GM12878 (cell line): Measurements from ENCODE around the gene FNIP1.

ENCODE experiments used
- ATF2 ChIP-seq: IDR thresholded peaks from 2 replicates; pipeline ENCODE4 v1.6.1; 2012; ENCODE audit warnings: low read length, inconsistent platforms
- ATF7 ChIP-seq: fragments of 450-650 bp; IDR thresholded peaks from 2 replicates; pipeline ENCODE4 v1.6.1; 2016; ENCODE audit warnings: low read depth, mild to moderate bottlenecking
- ETV6 ChIP-seq, 2 experiments: fragments of 450-650 bp in 1 of 2; IDR thresholded peaks in 1 of 2; conservative IDR thresholded peaks in 1 of 2; 2 replicates each; pipeline ENCODE4 v1.6.1; 2014; ENCODE audit warnings: antibody characterized with exemption in 1 of 2, borderline replicate concordance in 1 of 2, low read depth in 1 of 2, mild to moderate bottlenecking in 1 of 2, moderate library complexity in 1 of 2
- FOXM1 ChIP-seq: IDR thresholded peaks from 2 replicates; pipeline ENCODE4 v1.6.1; 2012; ENCODE audit warnings: low read depth, mild to moderate bottlenecking, inconsistent platforms, low read length, moderate library complexity
- IKZF1 ChIP-seq: fragments of 450-650 bp; conservative IDR thresholded peaks from 2 replicates; pipeline ENCODE4 v1.6.1; 2017; ENCODE audit warnings: antibody characterized with exemption, mild to moderate bottlenecking
- JUND ChIP-seq: IDR thresholded peaks from 2 replicates; pipeline ENCODE4 v1.6.1; 2012; ENCODE audit warnings: low read depth, mild to moderate bottlenecking, low read length, improper control_type of control experiment, moderate library complexity
- MYC ChIP-seq: IDR thresholded peaks from 2 replicates; pipeline ENCODE4 v1.6.1; 2011; ENCODE audit warnings: mild to moderate bottlenecking, low read length, moderate library complexity, inconsistent platforms; ENCODE audit not compliant: insufficient read depth, insufficient replicate concordance, insufficient read length, severe bottlenecking
- POLR2AphosphoS5 ChIP-seq: IDR thresholded peaks from 2 replicates; pipeline ENCODE4 v1.6.1; 2011; ENCODE audit warnings: mild to moderate bottlenecking, low read length, inconsistent platforms
- RAD51 ChIP-seq: fragments of 450-650 bp; IDR thresholded peaks from 2 replicates; pipeline ENCODE4 v1.6.1; 2016; ENCODE audit warnings: moderate library complexity, mild to moderate bottlenecking, inconsistent platforms
- RBBP5 ChIP-seq: fragments of 200-600 bp; sonication (generic); conservative IDR thresholded peaks from 2 replicates; pipeline ENCODE4 v1.6.1; 2016
- TCF3 ChIP-seq: IDR thresholded peaks from 2 replicates; pipeline ENCODE4 v1.6.1; 2012; ENCODE audit warnings: low read depth, mild to moderate bottlenecking, low read length, borderline replicate concordance; ENCODE audit not compliant: insufficient read depth
- ZNF274 ChIP-seq: IDR thresholded peaks from one replicate; pipeline ENCODE4 v1.8.0; 2011; ENCODE audit not compliant: insufficient read length, insufficient read depth
- TF ChIP-seq, protein P1 (sequence below): IDR thresholded peaks from 2 replicates; pipeline ENCODE4 v1.6.1; 2012; ENCODE audit warnings: mild to moderate bottlenecking, low read depth, low read length
- TF ChIP-seq, protein P2 (sequence below), 3 experiments: IDR thresholded peaks in 2 of 3; conservative IDR thresholded peaks in 1 of 3; 2 replicates each; pipeline ENCODE4 v1.5.1; 2011; ENCODE audit warnings: low read depth in 3 of 3, low read length in 3 of 3, mild to moderate bottlenecking in 3 of 3, control low read depth in 2 of 3, moderate library complexity in 2 of 3, inconsistent platforms in 1 of 3, mixed read lengths in 1 of 3; ENCODE audit not compliant: control insufficient read depth in 2 of 3, insufficient read depth in 1 of 3; ENCODE audit errors: extremely low read depth in 1 of 3

GRCh38 chr5:131718487-131719014 lies 78.3 kb downstream of the FNIP1 start:
- TF ChIP-seq IKZF1, result no peak
- no peak for TF ChIP-seq RAD51
- TF ChIP-seq TCF3, result no peak
- no peak for TF ChIP-seq ATF7
- TF ChIP-seq, protein P1, sequence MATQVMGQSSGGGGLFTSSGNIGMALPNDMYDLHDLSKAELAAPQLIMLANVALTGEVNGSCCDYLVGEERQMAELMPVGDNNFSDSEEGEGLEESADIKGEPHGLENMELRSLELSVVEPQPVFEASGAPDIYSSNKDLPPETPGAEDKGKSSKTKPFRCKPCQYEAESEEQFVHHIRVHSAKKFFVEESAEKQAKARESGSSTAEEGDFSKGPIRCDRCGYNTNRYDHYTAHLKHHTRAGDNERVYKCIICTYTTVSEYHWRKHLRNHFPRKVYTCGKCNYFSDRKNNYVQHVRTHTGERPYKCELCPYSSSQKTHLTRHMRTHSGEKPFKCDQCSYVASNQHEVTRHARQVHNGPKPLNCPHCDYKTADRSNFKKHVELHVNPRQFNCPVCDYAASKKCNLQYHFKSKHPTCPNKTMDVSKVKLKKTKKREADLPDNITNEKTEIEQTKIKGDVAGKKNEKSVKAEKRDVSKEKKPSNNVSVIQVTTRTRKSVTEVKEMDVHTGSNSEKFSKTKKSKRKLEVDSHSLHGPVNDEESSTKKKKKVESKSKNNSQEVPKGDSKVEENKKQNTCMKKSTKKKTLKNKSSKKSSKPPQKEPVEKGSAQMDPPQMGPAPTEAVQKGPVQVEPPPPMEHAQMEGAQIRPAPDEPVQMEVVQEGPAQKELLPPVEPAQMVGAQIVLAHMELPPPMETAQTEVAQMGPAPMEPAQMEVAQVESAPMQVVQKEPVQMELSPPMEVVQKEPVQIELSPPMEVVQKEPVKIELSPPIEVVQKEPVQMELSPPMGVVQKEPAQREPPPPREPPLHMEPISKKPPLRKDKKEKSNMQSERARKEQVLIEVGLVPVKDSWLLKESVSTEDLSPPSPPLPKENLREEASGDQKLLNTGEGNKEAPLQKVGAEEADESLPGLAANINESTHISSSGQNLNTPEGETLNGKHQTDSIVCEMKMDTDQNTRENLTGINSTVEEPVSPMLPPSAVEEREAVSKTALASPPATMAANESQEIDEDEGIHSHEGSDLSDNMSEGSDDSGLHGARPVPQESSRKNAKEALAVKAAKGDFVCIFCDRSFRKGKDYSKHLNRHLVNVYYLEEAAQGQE, result no peak
- TF ChIP-seq, protein P2, sequence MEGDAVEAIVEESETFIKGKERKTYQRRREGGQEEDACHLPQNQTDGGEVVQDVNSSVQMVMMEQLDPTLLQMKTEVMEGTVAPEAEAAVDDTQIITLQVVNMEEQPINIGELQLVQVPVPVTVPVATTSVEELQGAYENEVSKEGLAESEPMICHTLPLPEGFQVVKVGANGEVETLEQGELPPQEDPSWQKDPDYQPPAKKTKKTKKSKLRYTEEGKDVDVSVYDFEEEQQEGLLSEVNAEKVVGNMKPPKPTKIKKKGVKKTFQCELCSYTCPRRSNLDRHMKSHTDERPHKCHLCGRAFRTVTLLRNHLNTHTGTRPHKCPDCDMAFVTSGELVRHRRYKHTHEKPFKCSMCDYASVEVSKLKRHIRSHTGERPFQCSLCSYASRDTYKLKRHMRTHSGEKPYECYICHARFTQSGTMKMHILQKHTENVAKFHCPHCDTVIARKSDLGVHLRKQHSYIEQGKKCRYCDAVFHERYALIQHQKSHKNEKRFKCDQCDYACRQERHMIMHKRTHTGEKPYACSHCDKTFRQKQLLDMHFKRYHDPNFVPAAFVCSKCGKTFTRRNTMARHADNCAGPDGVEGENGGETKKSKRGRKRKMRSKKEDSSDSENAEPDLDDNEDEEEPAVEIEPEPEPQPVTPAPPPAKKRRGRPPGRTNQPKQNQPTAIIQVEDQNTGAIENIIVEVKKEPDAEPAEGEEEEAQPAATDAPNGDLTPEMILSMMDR (IDR thresholded peaks at IDR 0.05 in 2 of 3, conservative IDR thresholded peaks at IDR 0.05 in 1 of 3; ENCODE audit: control insufficient read depth in 2 of 3, extremely low read depth in 1 of 3, insufficient read depth in 1 of 3, low read depth in 3 of 3, low read length in 3 of 3), result no peak
- no peak for TF ChIP-seq ZNF274
- TF ChIP-seq ETV6 (conservative IDR thresholded peaks at IDR 0.05 in 1 of 2, IDR thresholded peaks at IDR 0.05 in 1 of 2; ENCODE audit: borderline replicate concordance in 1 of 2, low read depth in 1 of 2), result no peak
- TF ChIP-seq ATF2, result no peak
- TF ChIP-seq MYC, result no peak
- no peak for TF ChIP-seq RBBP5
- no peak for TF ChIP-seq FOXM1
- TF ChIP-seq JUND, result no peak
- no peak for TF ChIP-seq POLR2AphosphoS5
